ENCODE measurements around the gene PTPRM. TPM values are rescaled to one million over a fixed set of nuclear protein-coding genes. Genes with fewer than 3 reads are reported as not detected.

The PTPRM gene
- total and polyA plus RNA-seq, 2 of the 4 experiments (the other 2 are of a cell fraction): 28.3 to 51.2 TPM

DNA sequence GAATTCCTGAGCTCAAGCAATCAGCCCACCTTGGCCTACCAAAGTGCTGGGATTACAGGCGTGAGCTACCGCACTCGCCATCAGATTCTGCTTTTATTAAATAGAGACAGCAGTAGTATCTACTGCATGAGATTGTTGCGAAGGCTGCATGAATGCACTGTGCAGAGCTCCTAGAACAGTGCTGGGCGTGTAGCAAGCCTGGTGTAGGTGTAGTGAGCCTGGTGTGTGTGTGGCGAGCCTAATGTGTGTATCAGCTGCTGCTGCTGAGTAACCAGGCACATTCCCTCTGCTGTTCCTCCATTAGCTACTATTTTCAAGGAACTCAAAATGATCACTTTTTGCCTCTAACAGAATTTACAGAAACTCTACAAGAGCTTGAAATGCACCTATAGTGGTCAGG lies 57.6 kb downstream of the PTPRM start:
- Histone ChIP-seq H3K23ac (ENCODE audit: low read depth, low read length) (no peak overlapping the region), H2AK9ac (replicated peaks; ENCODE audit: low read depth, low read length, poor library complexity) (no peak overlapping the region), H3K18ac (ENCODE audit: low read depth, low read length) (no peak overlapping the region), H3K4me2 (ENCODE audit: low read depth, low read length) (no peak overlapping the region), H3K4me1 (ENCODE audit: control insufficient read depth, insufficient read depth, low read length) (peaks cover 10% of the 10 kb centered on the region), H3K4me3 (ENCODE audit: insufficient read depth, low read depth, low read length) (no peak overlapping the region), H3K9me3 (ENCODE audit: control insufficient read depth, insufficient read depth, low read length) (no peaks in the 10 kb centered on the region), H2BK15ac (ENCODE audit: low read depth, low read length) (no peak overlapping the region), H3K36me3 (ENCODE audit: control insufficient read depth, insufficient read depth, low read length) (no peaks in the 10 kb centered on the region), H4K8ac (ENCODE audit: low read depth in 2 of 2, low read length in 2 of 2) (no peak overlapping the region), H2AFZ (replicated peaks; ENCODE audit: low read length, poor library complexity) (no peak overlapping the region), H4K91ac (ENCODE audit: insufficient read depth, low read depth, low read length) (no peak overlapping the region), H3K14ac (replicated peaks; ENCODE audit: low read depth, low read length) (no peak overlapping the region; the same call in 1 of the 2 replicates), H2BK120ac (ENCODE audit: low read depth, low read length) (0 out of 2 replicates have a peak overlapping the region, but pooled peaks have one; percentile 16), H2AK5ac (ENCODE audit: low read depth, low read length) (no peak overlapping the region), H4K5ac (ENCODE audit: low read depth, low read length) (no peak overlapping the region), H2BK20ac (ENCODE audit: low read depth, low read length) (no peak overlapping the region; the same call in 1 of the 2 replicates), H4K20me1 (ENCODE audit: insufficient read depth, low read length) (peaks cover 7% of the 10 kb centered on the region; the same call in 1 of the 2 replicates), H3K9me1 (ENCODE audit: insufficient read depth, low read length) (peaks cover 14% of the 10 kb centered on the region), H2BK5ac (ENCODE audit: low read depth, low read length, poor library complexity, severe bottlenecking) (no peak overlapping the region), H3K27me3 (ENCODE audit: control insufficient read depth, insufficient read depth, low read length) (no peaks in the 10 kb centered on the region), H3K79me1 (ENCODE audit: low read depth in 1 of 2, low read length in 2 of 2) (peaks cover 39 to 60% of the 10 kb centered on the region in 2 experiments), H3K56ac (ENCODE audit: extremely low read depth, insufficient read depth, low read length) (no peak overlapping the region), H3K9ac (ENCODE audit: low read depth, low read length) (no peak overlapping the region), H3K4ac (ENCODE audit: low read depth, low read length) (no peak overlapping the region), H3K27ac (ENCODE audit: insufficient read depth, low read length) (no peak overlapping the region)
- intact Hi-C loops (cut with micrococcal nuclease): no loop called here
- BruUV-seq (replicated peaks): no TSS peak
- WGBS, 2 experiments (ENCODE audit: extremely low coverage in 2 of 2, insufficient read length in 1 of 2): no CpG with 5 or more reads among the region's 6 CpGs
- in situ Hi-C loops (cut with MboI; ENCODE audit: low sequenced_read_pairs): no loop called here
- CTCF ChIA-PET: no interaction called here
- dilution Hi-C loops (cut with HindIII; ENCODE audit: low sequenced_read_pairs, unreplicated experiment): no loop called here
- TF ChIP-seq MAFK (IDR thresholded peaks at IDR 0.05; ENCODE audit: low read depth, low read length): no peak
- no peak for TF ChIP-seq RAD21 (IDR thresholded peaks at IDR 0.05; ENCODE audit: low read length)
- no peak for TF ChIP-seq BHLHE40 (IDR thresholded peaks at IDR 0.05; ENCODE audit: low read depth, low read length)
- ATAC-seq (ENCODE audit: low read depth) (no peak), DNase-seq (no peak)
- POLR2A ChIA-PET (ENCODE audit: unreplicated experiment): no interaction called here
